Left colon (tissue), 2 donors: Measurements from ENCODE around the gene OVOL1. TPM values are rescaled to one million over a fixed set of nuclear protein-coding genes. Genes with fewer than 3 reads are reported as not detected.

Experiments used
- ATAC-seq: fragments of 200-7000 bp; cut with Tn5 transposase; one replicate; pipeline ENCODE4 v1.9.1; 2020; ENCODE audit warnings: mild to moderate bottlenecking, moderate library complexity
- DNase-seq, 2 donors: peaks; one replicate each; pipeline ENCODE4 v3.0.0-alpha.2; 2020
- intact Hi-C, 2 donors: fragments of 100-400 bp; cut with DNase I in 1 of 2; cut with micrococcal nuclease in 1 of 2; formaldehyde crosslinking; loops; one replicate each; pipeline versions ENCODE4 v1.11.2 to v1.14.0; 2022; cut with DNase I, micrococcal nuclease
- total RNA-seq, 2 donors: library from RNA; stranded (reverse); fragmentation: NEBNext Ultra II Directional; extraction: Animal tissue kit (Norgen Biotek cat#: 25700); gene quantifications; one replicate each; pipeline ENCODE4 v1.2.1, GENCODE V29; 2021
- donor health status: DM: no; HTN: no; CAD: no.
- donor health status: DM: yes; HTN: yes; CAD: no.

The OVOL1 gene
- total RNA-seq, 2 donors from 2014 or later, result 29.5 to 35.9 TPM

DNA sequence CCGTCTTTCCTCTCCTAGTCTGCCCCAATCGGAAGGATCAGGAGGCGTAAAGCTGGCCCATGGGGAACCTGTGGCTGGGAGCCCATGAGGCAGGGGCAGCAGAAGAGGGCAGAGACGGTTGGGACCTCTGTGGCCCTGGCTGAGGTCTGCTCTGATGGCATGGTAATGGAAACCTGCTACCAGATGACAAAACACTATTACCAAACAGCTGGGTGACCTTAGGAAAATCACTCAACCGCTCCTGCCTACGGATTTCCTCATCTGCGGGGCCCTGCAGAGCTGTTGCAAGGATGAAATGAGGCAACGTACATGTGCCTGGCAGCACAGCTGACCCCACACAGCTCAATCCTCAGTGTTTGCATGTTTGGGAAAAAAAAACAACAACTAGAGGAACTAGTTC is 10.7 kb upstream of the OVOL1 start:
- ATAC-seq, result no peak
- intact Hi-C loops, result loop anchor here in 1 of 2 donors (5.0 kb wide), 1 partner anchor 41 kb away; no protein-coding TSS in a partner anchor
- DNase-seq, result no peak

DNA sequence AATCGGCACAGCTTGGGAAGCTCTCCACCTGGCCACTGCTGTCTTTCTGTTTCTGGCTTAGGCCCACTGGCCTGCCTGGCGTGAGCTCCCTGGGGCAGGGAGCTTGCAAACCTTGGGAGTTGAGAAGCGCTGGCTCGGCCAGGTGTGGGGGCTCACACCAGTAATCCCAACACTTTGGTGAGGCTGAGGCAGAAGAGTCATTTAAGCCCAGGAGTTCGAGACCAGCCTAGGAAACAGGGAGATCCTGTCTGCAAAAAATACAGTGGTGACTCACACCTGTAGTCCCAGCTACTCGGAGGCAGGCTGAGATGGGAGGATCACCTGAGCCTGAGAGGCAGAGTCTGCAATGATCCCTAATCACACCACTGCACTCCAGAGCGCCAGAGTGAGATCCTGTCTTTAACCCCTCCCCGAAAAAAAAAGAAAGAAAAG is 10.1 kb upstream of the OVOL1 start:
- intact Hi-C loops, result loop anchor here in 1 of 2 donors (5.0 kb wide), 1 partner anchor 41 kb away; no protein-coding TSS in a partner anchor
- no peak for DNase-seq
- no peak for ATAC-seq

DNA sequence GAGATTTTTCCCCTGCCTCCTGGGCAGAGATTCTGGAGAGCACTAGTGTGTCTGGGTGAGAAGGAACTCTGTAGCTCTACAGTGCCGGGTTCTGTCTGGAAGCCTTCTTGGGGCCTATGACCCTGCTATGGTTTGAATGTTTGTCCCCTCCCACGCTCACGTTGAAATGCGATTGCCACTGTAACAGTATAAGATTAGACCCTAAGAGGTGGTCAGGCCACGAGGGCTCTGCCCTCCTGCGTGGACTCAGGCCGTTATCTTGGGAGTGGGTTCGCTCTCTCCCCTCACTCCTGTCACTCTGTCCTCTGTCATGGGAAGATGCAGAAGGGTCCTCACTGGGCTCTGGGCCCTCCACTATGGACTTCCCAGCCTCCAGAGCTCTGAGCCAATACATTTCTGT is 9.6 kb upstream of the OVOL1 start:
- DNase-seq, result no peak
- intact Hi-C loops, result loop anchor here in 1 of 2 donors (5.0 kb wide), 1 partner anchor 40 kb away; no protein-coding TSS in a partner anchor
- ATAC-seq, result no peak

DNA sequence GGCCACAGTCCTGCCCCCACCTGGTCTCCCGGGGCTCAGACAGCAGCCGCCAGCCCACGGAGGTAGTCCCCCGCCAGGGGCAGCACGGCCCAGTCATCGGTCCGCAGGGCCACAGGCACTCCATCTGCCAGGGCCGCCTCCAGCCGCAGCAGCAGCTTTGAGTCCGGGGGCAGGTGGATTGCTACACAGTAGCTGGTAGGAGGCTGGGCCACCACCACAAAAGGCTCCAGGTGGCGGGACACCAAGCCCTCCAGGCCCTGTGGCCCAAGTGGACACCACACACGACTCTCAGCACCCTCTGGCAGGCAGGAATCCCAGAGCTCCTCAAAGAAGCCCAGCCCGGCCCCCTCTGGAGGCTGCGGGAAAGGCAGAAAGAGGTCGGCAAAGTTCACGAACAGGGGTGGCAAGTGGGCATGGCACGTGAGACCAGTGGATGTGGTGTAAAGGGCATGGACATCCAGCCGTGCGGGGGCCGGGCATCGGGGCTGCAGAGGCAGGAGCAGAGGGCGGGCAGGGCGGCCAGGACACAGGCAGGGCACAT is 9.0 kb upstream of the OVOL1 start:
- ATAC-seq (no peak), DNase-seq (no peak)
- intact Hi-C loops, result loop anchor here in 1 of 2 donors (5.0 kb wide), 1 partner anchor 39 kb away; no protein-coding TSS in a partner anchor

DNA sequence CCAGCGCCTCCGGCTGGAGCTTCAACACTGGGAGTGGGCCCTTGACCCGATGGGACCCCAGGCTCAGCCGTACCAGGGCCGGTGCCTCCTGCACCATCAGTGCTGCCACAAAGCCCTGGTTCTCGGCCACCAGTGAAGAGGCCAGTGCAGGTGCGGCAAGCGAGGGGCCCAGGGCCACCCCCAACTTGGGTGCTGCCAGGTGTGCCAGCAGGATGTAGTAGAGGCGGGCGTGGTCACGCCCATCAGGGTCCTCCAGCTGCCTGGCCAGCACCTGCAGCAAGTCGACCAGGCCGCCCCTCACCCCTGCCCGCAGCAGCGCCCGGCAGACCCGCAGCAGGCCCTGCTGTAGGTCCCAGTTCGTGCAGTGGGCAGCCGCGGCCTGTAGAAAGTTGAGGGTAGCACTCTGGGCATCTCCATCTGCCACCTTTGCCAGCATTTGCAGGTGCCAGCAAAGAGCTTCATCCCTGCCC is 8.4 kb upstream of the OVOL1 start:
- intact Hi-C loops, result loop anchor here in 1 of 2 donors (5.0 kb wide), 1 partner anchor 39 kb away; no protein-coding TSS in a partner anchor
- DNase-seq (no peak), ATAC-seq (no peak)

DNA sequence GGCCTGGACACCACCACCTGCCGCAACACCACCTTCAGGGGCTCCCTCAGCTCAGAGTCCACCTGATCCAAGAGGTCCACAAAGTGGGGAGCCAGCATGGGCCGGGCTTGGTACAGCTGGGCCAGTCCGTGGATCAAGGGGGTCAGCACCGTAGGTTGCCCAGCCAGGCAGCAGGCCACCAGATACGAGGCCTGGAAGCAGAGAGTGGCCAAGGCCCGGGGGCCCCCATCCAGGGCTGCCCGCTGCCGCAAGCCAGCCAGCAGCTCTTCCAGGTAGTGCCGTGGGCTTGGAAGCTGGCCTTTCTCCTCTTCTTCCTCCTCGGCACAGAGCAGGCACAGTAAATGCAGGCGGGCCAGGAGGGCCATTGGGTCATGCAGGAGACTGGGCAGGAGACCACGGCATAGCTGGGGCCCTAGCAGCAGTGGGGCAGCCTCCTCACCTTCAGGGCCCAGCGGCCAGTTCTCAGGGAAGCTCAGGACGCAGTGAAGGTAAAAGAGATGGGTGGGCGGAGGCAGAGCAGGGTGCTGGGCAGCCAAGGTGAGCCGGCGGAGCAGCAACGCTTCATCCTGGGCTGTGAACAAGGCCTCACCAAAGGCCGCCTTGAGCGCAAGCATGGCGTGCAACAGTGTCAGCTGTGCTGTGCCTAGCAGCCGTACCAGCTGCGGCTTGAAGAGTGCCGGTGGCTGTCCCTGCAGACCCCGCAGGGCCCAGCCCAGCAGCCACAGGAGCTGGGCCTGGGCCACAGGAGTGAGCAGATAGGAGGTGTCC is 7.8 kb upstream of the OVOL1 start:
- ATAC-seq (no peak), DNase-seq (no peak)
- intact Hi-C loops, result loop anchor here in 1 of 2 donors (5.0 kb wide), 1 partner anchor 38 kb away; no protein-coding TSS in a partner anchor

DNA sequence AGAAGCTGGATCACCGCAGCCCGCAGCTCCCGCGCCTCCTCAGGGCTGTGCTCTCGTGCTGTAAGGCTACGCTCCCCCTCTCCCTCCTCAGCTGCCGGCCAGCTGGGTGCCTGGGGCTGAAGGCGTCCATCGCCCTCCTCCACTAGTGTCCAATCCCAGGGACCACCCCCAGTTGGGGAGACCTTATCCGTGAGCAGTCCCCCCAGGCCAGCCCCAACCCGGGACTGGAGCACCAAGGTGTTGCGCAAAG is 7.3 kb upstream of the OVOL1 start:
- ATAC-seq (no peak), DNase-seq (no peak)
- intact Hi-C loops, result loop anchor here in 1 of 2 donors (5.0 kb wide), 1 partner anchor 38 kb away; no protein-coding TSS in a partner anchor

DNA sequence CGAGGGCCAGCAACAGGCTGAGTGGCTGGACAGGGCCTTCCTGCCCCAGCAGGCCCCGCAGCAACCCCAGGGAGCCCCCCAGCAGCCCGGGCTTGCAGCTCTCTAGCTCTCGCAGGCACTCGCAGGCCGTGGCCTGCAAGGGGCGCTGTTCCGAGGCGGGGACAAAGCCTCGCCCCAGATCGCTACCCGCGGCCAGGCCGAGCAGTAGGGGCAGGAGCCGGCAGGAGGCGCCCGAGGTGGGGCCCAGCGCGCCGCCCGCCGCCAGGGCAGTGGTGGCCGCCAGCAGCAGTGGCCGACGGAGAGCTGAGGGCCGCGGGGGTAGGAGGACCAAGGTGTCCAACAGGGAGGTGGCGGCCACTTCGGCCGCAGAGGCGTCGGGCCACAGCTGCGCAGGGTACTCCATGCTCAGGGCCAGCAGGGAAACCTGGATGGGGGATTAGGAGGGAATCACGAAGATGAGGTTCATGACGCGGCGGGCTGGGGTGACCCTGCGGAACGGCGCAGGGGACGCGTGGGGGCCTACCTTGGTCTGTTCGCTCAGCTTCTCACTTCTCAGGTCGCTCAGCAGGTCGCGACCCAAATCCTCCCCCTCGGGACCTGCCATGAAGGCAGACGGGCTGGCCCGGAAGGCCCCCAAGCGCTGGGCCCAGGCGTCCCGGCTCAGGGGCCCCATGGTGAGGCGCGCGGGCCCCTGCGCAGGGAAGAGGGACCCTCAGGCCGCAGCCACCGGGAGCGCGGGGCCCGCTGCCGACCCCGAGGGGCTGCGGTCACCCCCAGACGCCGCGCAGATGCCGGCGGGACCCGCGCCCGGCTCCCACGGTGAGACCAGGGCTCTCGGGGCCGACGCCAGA is 6.7 kb upstream of the OVOL1 start:
- intact Hi-C loops, result loop anchor here in 1 of 2 donors (5.0 kb wide), 1 partner anchor 37 kb away; no protein-coding TSS in a partner anchor
- peak; percentile 85 for ATAC-seq
- peak; percentile 74 to 88 for DNase-seq

DNA sequence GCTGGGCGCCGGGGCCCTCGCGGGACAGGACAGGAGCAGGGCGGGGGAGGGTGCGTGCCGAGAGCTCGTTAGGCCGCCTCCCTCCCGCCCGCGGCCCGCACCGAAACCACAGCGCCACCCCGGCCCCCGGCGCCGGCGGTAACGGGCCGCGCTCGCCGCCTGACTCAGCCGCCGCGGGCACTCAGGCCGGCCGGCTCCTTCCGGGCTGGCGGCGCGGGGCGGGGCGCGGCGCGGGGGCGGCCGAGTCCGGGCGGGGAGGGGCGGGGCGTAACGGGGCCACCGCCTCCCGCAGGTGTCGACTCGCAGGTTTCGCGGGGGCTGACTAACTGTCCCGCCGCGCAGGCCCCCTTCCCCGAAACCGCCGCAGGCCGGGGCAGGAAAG is 6.1 kb upstream of the OVOL1 start, which contains the start of gene AP5B1:
Gene AP5B1 (minus strand): TSS at position 207 of the 382 bp plus-strand sequence. CDS start 385 bp downstream, outside the sequence.
- ATAC-seq (peak; percentile 79), DNase-seq (peak; percentile 58 to 78)
- intact Hi-C loops, result no loop called here

DNA sequence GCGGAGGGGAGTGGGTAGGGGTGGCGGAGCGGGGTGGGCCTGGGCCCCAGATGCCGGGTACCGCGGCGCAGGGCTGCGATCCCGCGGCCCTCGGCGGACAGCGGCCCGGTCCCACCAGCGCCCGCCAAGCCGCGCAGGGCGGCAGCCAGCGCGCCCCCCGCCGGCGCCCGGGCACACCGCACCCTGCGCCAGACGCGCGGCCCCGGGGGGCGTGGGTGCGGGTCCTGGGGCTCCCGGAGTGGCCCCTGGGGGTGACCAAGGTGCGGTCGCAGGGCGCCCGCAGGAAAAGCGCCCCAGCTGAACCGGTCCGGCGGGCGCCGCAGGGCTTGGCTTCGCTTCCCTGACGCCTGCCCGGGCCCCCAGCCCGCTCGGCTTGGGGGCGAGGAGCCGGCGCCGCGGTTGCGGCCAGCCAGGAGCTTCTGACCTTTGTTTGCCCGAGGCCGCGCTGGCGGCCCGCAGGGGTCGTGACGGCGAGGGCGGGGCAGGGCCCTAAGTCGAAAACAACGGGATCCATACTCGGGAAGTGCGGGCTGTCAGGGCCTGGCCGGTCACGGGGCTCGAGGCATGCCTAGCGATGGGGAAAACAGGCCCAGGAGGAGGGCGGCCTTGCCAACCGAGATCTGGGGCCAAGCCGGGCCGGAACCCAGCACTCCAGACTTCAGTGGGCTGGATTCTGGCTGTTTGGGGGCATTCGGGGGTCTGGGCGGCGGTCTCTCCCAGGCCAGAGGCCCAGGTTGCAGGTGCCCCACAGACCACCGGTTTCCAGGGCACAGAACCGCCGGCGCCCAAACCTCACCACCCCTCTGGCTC is 5.5 kb upstream of the OVOL1 start:
- peak in 1 of 2 donors; percentile 38 for DNase-seq
- intact Hi-C loops, result no loop called here
- peak; percentile 40 for ATAC-seq

DNA sequence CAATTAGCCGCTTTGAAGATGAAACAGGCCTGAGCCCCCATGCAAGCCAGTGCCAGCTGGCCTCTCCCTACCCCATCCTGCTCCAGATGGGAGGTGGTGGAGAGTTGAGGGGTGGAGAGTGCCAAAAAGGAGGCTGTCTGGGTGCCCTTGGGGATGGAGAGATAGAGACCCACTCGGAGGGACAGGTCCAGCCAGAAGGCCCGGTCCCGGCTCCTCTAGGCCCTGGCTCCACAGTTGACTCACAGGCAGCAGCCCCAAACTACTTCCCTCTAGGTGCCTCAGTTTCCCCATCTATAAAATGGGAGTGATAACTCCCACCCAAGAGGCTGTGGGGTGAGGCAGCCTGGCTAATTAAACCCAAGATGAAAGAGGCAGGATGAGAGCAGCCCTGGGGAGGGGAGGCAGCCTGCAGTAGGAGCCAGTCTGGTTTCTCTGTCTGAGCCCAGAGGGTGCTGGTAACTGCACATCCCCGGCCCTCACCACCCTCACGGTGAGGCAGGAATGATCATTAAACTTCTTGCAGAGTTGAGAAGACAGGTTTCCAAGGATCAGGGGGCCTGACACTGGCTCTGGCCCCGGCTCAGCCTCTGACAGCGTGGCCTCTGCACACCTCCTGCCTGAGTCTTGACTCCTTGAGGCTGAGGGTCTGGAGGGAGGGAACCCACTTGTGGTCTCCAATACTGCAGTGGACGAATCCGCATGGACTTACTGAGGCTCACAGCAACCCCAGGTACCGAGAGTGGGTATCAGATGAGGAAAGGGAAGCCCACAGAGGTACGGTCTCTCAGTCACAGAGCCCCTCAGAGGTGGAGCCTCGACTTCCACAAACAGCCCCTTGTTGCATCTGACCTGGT is 4.7 kb upstream of the OVOL1 start:
- no peak for ATAC-seq

DNA sequence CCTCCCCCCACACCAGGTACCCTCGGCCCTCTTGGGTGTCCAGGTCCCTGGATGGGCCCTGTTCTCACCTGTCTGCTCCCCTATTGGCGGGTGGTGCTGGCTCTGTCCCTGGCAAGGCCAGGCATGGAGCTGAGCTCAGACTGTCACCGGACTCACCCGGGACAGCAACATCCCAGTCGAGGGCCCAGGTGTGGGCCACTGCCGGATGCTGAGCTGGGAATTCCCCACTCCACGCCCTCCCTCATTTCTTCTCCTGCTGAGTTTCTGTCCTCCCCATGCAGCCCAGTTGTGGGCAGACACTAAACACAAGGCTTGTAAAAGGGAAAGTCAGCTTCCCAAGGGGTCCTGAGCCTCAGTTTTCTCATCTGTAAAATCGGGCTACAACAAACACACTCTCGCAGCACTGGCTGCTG is 4.0 kb upstream of the OVOL1 start:
- DNase-seq, result peak in 1 of 2 donors; percentile 8
- intact Hi-C loops, result no loop called here
- ATAC-seq, result no peak

More for the DNA sequence above, 4.7 kb upstream of the OVOL1 start:
- DNase-seq, result peak in 1 of 2 donors; percentile 13
- intact Hi-C loops, result no loop called here

DNA sequence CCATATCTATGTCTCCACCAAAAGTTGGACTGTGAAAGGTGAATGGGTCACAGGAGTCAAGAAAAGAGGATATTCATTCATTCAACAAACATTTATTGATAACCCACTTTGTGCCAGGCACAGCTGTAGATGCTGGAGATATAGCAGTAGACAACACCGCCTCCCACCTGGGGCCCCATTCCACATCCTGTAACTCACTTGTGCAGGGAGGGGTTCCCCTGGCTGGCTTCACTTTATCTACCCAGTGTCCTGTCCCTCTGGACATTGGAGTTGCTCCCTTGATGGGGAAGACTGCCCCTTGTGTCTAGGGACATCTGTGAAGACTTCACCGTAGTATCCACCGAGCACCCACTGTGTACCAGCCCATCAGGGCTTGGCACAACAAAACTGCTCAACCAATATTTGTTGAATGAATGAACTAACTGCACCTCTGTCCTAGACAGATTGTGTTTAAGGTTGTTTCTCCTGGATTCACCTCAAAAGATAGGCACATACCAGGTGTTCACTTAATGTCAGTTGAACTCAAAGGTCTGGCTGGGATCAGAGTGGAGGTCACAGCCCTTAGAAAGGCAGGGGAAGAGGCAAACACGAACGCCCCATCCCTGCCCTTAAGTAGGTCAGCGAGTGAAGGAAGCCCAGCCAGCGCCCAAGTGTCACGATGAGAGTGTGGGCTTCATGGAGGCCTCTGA is 1.4 kb upstream of the OVOL1 start:
- ATAC-seq, result no peak
- peak in 1 of 2 donors; percentile 18 for DNase-seq
- intact Hi-C loops, result no loop called here

DNA sequence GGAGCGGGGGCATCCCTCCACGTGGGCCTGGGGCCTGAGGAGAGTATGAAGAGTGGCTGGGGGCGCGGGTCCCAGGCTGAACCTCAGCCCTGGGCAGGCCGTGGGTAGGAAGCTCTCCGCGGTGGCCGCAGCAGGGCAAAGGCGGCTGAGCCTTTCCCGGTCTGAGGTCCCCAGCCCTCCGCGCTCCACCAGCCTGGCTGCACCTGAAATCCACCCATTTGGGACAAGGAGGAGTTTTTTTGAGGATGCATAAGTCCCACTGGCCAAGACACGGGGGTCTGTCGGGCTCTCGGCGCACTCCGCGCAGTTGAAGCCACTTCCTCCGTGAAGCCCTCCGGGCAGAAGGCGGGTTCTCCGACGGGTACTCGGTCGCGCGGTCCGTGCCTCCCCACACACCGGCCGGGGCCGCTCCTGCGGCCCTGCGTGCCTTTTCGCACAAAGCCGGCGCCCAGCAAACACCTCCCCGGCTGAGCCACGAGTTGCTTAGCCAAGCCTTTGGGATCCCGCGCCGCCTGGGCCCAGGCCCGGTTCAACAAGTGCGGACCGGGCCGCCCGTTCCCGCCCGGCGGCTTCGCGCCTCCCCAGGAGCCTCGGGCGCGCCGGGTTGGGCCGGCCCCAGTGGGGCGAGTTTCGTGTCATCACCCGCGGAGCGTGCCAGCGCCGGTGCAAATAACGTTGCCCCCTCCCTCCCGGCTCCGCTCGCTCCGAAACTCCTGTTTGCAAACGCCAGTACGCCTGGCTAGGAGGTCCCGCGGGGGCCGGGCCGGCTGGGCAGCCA is 666 bp upstream of the OVOL1 start:
- DNase-seq, result no peak
- peak; percentile 18 for ATAC-seq
- intact Hi-C loops, result no loop called here

DNA sequence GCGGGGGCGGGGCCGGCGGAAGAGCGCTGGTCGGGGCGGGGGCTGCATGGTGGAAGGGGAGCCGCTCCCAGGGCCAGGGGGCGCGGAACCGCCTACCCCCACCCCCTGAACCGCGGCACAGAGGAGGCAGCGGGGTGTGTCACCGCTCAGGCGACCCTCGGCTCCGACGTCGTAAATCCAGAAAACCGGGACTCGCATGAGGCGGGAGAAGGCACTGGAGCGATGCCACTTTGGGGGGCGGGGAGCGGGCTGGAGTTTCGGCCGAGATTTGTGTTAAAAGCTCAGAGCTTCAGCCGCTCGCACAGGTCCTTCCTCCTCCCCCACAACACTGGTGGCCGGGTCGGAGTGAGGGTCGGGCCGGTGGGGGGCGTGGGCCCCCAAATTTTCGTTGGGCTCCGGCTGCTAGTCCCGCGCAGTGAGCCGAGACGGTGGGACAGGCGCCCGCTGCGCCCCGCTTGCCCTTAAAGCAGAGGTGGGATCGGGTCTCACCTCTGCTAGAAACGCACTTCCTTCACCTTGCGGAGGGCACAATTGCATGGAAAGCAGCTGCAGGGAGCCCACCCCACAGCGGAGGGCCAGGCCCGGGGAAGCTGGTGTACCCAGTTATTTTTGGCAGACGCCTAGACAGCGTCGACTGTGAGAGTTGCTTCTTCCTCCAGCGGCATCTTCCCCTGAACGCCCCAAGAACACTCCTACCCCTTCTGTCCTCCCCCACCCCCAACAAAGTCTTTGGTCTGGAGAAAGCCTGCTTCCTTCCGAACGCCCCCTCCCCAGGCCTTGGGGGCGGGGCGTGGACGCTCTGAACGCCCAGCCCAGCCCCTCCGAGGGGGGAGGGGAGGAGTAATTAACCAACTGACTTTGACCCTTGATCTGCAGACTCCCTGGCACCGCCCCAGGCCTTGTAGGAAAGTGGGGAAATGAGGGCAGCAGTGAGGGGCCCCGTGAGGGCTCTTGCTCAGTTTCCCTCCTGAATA is 1.1 kb downstream of the OVOL1 start:
- DNase-seq (peak; percentile 91 to 93), ATAC-seq (peak; percentile 59)
- intact Hi-C loops, result no loop called here
